HepG2 (cell line): ENCODE results near the gene TNKS1BP1. TPM values are rescaled to one million over a fixed set of nuclear protein-coding genes. Genes with fewer than 3 reads are reported as not detected.
A peak's percentile ranks its signal among the peaks of the same experiment; 100 is the strongest.

ENCODE experiments used
- AGO2 ChIP-seq: fragments of 200-400 bp; formaldehyde crosslinking; optimal IDR thresholded peaks from 2 replicates; pipeline ENCODE3; 2017; ENCODE audit warnings: mild to moderate bottlenecking, low read depth, low read length, moderate library complexity
- BRD4 ChIP-seq: sonication (generic); formaldehyde crosslinking; IDR thresholded peaks from 2 replicates; pipeline ENCODE4 v1.4.0; 2020; ENCODE audit warnings: missing genetic modification reagents
- DZIP1 ChIP-seq: sonication (generic); formaldehyde crosslinking; IDR thresholded peaks from 2 replicates; pipeline ENCODE4 v1.5.0; 2020; ENCODE audit warnings: mild to moderate bottlenecking, missing genetic modification reagents
- GATAD2A ChIP-seq: IDR thresholded peaks from 2 replicates; pipeline ENCODE4 v1.6.1; 2016
- GMEB2 ChIP-seq: IDR thresholded peaks from 2 replicates; pipeline ENCODE4 v1.6.1; 2016; ENCODE audit warnings: missing biosample characterization, missing genetic modification reagents, low read depth
- HNF4A ChIP-seq: sonication (generic); formaldehyde crosslinking; IDR thresholded peaks from 2 replicates; pipeline ENCODE4 v1.4.0; 2020; ENCODE audit warnings: missing genetic modification reagents
- NFKB2 ChIP-seq: sonication (generic); formaldehyde crosslinking; IDR thresholded peaks from 2 replicates; pipeline ENCODE4 v1.4.0; 2020; ENCODE audit warnings: missing genetic modification reagents, borderline replicate concordance
- NR2F6 ChIP-seq, 2 experiments: IDR thresholded peaks; 2 replicates each; pipeline ENCODE4 v1.6.1; 2016; ENCODE audit warnings: antibody characterized with exemption in 1 of 2, mild to moderate bottlenecking in 1 of 2
- NRL ChIP-seq: sonication (generic); formaldehyde crosslinking; IDR thresholded peaks from 2 replicates; pipeline ENCODE4 v1.5.0; 2020; ENCODE audit warnings: missing genetic modification reagents, mild to moderate bottlenecking, moderate library complexity, borderline replicate concordance
- PAWR ChIP-seq: sonication (generic); formaldehyde crosslinking; IDR thresholded peaks from 2 replicates; pipeline ENCODE4 v1.4.0; 2020; ENCODE audit warnings: missing genetic modification reagents, mild to moderate bottlenecking, borderline replicate concordance
- SAFB2 ChIP-seq: sonication (generic); formaldehyde crosslinking; IDR thresholded peaks from 2 replicates; pipeline ENCODE4 v1.5.1; 2020; ENCODE audit warnings: missing genetic modification reagents, low read depth, mild to moderate bottlenecking, borderline replicate concordance
- SCMH1 ChIP-seq: sonication (generic); formaldehyde crosslinking; IDR thresholded peaks from 2 replicates; pipeline ENCODE4 v1.9.0; 2021; ENCODE audit warnings: missing genetic modification reagents, mild to moderate bottlenecking, borderline replicate concordance
- TBX2 ChIP-seq: sonication (generic); formaldehyde crosslinking; IDR thresholded peaks from 2 replicates; pipeline ENCODE4 v1.5.0; 2020; ENCODE audit warnings: missing genetic modification reagents, mild to moderate bottlenecking, borderline replicate concordance
- THAP11 ChIP-seq: IDR thresholded peaks from 2 replicates; pipeline ENCODE4 v1.6.1; 2016; ENCODE audit warnings: missing biosample characterization, missing genetic modification reagents
- ZBTB3 ChIP-seq: sonication (generic); formaldehyde crosslinking; IDR thresholded peaks from 2 replicates; pipeline ENCODE4 v1.4.0; 2020; ENCODE audit warnings: low read depth, mild to moderate bottlenecking, moderate library complexity, missing genetic modification reagents, borderline replicate concordance
- ZFP82 ChIP-seq: sonication (generic); formaldehyde crosslinking; IDR thresholded peaks from 2 replicates; pipeline ENCODE4 v1.5.1; 2020; ENCODE audit warnings: mild to moderate bottlenecking, missing genetic modification reagents, borderline replicate concordance
- ZNF136 ChIP-seq: sonication (generic); formaldehyde crosslinking; IDR thresholded peaks from 2 replicates; pipeline ENCODE4 v1.8.1; 2022; ENCODE audit warnings: low read depth, mild to moderate bottlenecking, moderate library complexity, missing genetic modification reagents
- ZNF775 ChIP-seq: sonication (generic); formaldehyde crosslinking; IDR thresholded peaks from 2 replicates; pipeline ENCODE4 v1.4.0; 2020; ENCODE audit warnings: missing genetic modification reagents, mild to moderate bottlenecking, moderate library complexity, borderline replicate concordance
- ZNF879 ChIP-seq: sonication (generic); formaldehyde crosslinking; IDR thresholded peaks from 2 replicates; pipeline ENCODE4 v1.8.1; 2023; ENCODE audit warnings: missing genetic modification reagents
- polyA plus RNA-seq, 8 experiments: library from polyadenylated mRNA; depleted of rRNA in 3 of 8; stranded (reverse) in 7 of 8; unstranded in 1 of 8; fragments of >200 nt; fragmentation: Illumina TruSeq in 4 of 8; extraction: Trizol in 4 of 8; gene quantifications; 2 replicates each; pipeline versions ENCODE4 v1.2.1 to v1.2.3, GENCODE V29; 2011 to 2016; ENCODE audit warnings: low read depth in 4 of 8, missing spikeins in 1 of 8, mixed read lengths in 1 of 8; ENCODE audit not compliant: insufficient read depth in 1 of 8
- total RNA-seq, 5 experiments: library from RNA; depleted of rRNA; stranded (reverse); fragments of >200 nt; fragmentation: Illumina TruSeq; extraction: Trizol; gene quantifications; 2 replicates each; pipeline ENCODE4 v1.2.3, GENCODE V29; 2016; ENCODE audit warnings: low read depth in 1 of 5
- TF ChIP-seq, protein P1 (sequence below): sonication (generic); formaldehyde crosslinking; IDR thresholded peaks from 2 replicates; pipeline ENCODE4 v1.9.0; 2022; ENCODE audit warnings: low read depth, missing genetic modification reagents
- TF ChIP-seq, protein P2 (sequence below): sonication (generic); formaldehyde crosslinking; IDR thresholded peaks from 2 replicates; pipeline ENCODE4 v1.4.0; 2020; ENCODE audit warnings: mild to moderate bottlenecking, missing genetic modification reagents

The TNKS1BP1 gene
- total and polyA plus RNA-seq, 2 of the 13 experiments (the other 11 are each of a cell fraction or from before 2014, with no cell fraction given): 13.7 to 15.0 TPM

GRCh38 chr11:57310630-57311086 is 14.1 kb downstream of the TNKS1BP1 start (continued):
- TF ChIP-seq, protein P1, sequence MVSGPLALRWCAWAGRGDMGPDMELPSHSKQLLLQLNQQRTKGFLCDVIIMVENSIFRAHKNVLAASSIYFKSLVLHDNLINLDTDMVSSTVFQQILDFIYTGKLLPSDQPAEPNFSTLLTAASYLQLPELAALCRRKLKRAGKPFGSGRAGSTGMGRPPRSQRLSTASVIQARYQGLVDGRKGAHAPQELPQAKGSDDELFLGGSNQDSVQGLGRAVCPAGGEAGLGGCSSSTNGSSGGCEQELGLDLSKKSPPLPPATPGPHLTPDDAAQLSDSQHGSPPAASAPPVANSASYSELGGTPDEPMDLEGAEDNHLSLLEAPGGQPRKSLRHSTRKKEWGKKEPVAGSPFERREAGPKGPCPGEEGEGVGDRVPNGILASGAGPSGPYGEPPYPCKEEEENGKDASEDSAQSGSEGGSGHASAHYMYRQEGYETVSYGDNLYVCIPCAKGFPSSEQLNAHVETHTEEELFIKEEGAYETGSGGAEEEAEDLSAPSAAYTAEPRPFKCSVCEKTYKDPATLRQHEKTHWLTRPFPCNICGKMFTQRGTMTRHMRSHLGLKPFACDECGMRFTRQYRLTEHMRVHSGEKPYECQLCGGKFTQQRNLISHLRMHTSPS: peak; percentile 96
- TF ChIP-seq BRD4 (CRISPR knock-in tag) (no peak), PAWR (CRISPR knock-in tag) (no peak), HNF4A (CRISPR knock-in tag) (peak; percentile 72), GMEB2 (no peak), ZNF136 (CRISPR knock-in tag) (no peak), GATAD2A (CRISPR knock-in tag) (peak; percentile 85), ZFP82 (CRISPR knock-in tag) (no peak), DZIP1 (0 out of 2 replicates have a peak, but pooled peaks have one; percentile 18), SAFB2 (CRISPR knock-in tag) (0 out of 2 replicates have a peak, but pooled peaks have one; percentile 10), THAP11 (0 out of 2 replicates have a peak, but pooled peaks have one; percentile 36), ZNF775 (CRISPR knock-in tag) (no peak), NR2F6 (IDR thresholded peaks at IDR 0.05) (peak; percentile 58), NR2F6 (CRISPR knock-in tag; IDR thresholded peaks at IDR 0.05) (peak; percentile 61; the same call in 1 of the 2 replicates), TBX2 (CRISPR knock-in tag) (peak; percentile 47; the same call in 1 of the 2 replicates), AGO2 (no peak), NRL (no peak), ZNF879 (no peak), NFKB2 (CRISPR knock-in tag) (no peak), ZBTB3 (CRISPR knock-in tag) (no peak), SCMH1 (CRISPR knock-in tag) (no peak)
- TF ChIP-seq, protein P2, sequence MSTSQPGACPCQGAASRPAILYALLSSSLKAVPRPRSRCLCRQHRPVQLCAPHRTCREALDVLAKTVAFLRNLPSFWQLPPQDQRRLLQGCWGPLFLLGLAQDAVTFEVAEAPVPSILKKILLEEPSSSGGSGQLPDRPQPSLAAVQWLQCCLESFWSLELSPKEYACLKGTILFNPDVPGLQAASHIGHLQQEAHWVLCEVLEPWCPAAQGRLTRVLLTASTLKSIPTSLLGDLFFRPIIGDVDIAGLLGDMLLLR (CRISPR knock-in tag): no peak
